Vagina (tissue), 2 donors: ENCODE data around the gene GHR.

Experiments used
- CTCF ChIP-seq, 3 experiments: fragments of 450-650 bp in 2 of 3; fragments of 200-600 bp in 1 of 3; sonication (generic) in 1 of 3; IDR thresholded peaks; one replicate each; pipeline ENCODE4 v1.5.1; 2017 to 2019; ENCODE audit warnings: antibody characterized with exemption in 3 of 3, mild to moderate bottlenecking in 2 of 3, moderate library complexity in 2 of 3
- POLR2AphosphoS5 ChIP-seq, 2 donors: sonication (generic); formaldehyde crosslinking; IDR thresholded peaks; one replicate each; pipeline ENCODE4 v1.9.0; 2017; ENCODE audit warnings: antibody characterized with exemption in 2 of 2, mild to moderate bottlenecking in 2 of 2, low read depth in 1 of 2; ENCODE audit not compliant: insufficient read depth in 1 of 2

DNA sequence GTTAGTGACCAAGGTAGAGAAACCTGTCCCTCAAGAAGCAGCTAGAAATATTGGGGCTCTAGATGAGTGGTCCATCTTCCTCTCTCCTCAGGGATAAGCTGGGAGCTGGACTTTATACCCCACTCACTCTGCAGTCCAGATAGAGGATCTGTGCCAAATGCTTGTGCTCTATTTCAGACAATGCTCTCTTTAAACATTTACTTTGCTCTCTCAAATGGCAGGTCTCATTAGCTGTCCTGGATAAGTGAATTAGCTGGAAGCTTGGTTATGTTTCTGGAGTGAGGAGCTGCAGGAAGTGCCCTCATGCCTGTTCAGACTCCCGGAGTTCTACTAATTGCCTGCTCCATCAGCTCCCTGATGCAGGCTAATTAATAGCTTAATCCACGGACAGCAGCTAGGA, 182.3 kb downstream of the GHR start:
- TF ChIP-seq CTCF (IDR thresholded peaks at IDR 0.05) (no peak), POLR2AphosphoS5 (IDR thresholded peaks at IDR 0.05; ENCODE audit: insufficient read depth in 1 of 2, low read depth in 1 of 2) (no peak)
